GM21423 (cell line): ENCODE data around the gene CCL25.

Source experiments
- ATAC-seq: cut with Tn5 transposase; IDR thresholded peaks from one replicate; pipeline ENCODE4 v1.9.1; 2021; ENCODE audit warnings: mild to moderate bottlenecking, moderate library complexity; ENCODE audit not compliant: unreplicated experiment

CCL25 gene

GRCh38 chr19:8109455-8109854 is 56.9 kb downstream of the CCL25 start:
- no peak for ATAC-seq

DNA sequence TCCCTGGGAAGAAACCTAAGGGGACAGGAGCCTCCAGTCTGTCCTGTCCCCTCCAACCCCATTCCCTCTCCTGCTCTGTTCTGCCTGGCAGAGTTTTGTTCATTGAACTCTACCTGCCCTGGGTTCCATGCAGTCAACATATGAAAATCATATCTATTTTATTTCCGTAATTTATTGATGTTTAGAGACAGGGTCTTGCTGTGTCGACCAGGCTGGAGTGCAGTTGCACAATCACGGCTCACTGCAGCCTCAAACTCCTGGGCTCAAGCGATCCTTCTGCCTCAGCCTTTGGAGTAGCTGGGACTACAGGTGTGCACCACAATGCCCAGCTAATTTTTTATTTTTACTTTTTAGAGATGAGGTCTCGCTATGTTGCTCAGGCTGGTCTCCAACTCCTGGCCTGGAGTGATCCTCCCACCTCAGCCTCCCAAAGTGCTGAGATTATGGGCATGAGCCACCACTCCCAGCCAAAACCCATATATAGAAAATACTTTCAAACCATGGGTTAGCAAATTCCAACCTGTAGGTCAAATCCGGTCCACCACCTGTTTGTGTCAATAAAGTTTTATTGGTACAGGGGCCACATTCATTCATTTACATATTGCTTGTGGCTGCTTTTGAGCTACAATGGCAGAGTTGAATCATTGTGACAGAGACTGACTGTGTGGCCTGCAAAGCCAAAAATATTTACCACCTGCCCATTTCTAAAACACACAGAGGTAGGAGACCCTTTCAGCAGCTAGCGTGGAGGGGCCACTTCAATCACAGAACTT is 57.5 kb downstream of the CCL25 start:
- ATAC-seq, result no peak

- ATAC-seq, result no peak
Observed at GRCh38 chr19:8110931-8111330, 58.4 kb downstream of the CCL25 start.

DNA sequence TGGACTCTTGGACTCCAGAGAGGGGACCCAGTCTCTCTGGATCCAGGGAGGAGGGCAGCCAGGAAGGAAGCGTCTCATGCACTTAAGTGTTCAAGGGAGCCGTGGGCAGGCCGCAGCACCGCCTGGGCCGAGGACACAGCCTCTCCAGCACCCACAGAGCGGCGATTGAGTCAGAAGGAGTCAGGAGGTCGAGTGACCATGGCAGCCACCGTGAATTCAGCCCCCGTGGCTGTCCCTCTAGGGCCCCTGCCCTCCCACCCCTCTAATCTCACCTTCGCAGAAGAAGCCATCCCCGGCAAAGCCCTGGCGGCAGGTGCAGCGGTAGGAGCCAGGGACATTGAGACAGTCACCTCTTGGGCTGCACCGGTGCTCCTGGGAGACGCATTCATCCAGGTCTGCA is 58.8 kb downstream of the CCL25 start:
- ATAC-seq, result no peak
